Osteocyte (in vitro differentiated cells): ENCODE measurements around the gene PFDN1. TPM values are rescaled to one million over a fixed set of nuclear protein-coding genes. Genes with fewer than 3 reads are reported as not detected.

ENCODE experiments used
- DNase-seq: peaks from one replicate; pipeline ENCODE4 v3.0.0; 2021; ENCODE audit warnings: mixed read lengths; ENCODE audit not compliant: unreplicated experiment; ENCODE audit errors: extremely low spot score
- H3K27ac Mint-ChIP-seq: one replicate; pipeline ENCODE4 v1.8.0; 2021; ENCODE audit warnings: mild to moderate bottlenecking, mixed read lengths; ENCODE audit not compliant: unreplicated experiment
- H3K27me3 Mint-ChIP-seq: one replicate; pipeline ENCODE4 v1.8.0; 2021; ENCODE audit warnings: mixed read lengths; ENCODE audit not compliant: unreplicated experiment
- H3K36me3 Mint-ChIP-seq: one replicate; pipeline ENCODE4 v1.8.0; 2021; ENCODE audit warnings: mixed read lengths; ENCODE audit not compliant: unreplicated experiment
- H3K4me1 Mint-ChIP-seq: one replicate; pipeline ENCODE4 v1.8.0; 2021; ENCODE audit warnings: mixed read lengths; ENCODE audit not compliant: unreplicated experiment
- H3K4me3 Mint-ChIP-seq: one replicate; pipeline ENCODE4 v1.8.0; 2021; ENCODE audit warnings: mild to moderate bottlenecking, moderate library complexity, mixed read lengths; ENCODE audit not compliant: unreplicated experiment
- H3K9me3 Mint-ChIP-seq: one replicate; pipeline ENCODE4 v1.8.0; 2021; ENCODE audit warnings: mixed read lengths; ENCODE audit not compliant: unreplicated experiment
- CTCF ChIP-seq: fragments of 200-600 bp; sonication (generic); IDR thresholded peaks from 2 replicates; pipeline ENCODE4 v1.5.0; 2021; ENCODE audit warnings: antibody characterized with exemption, mild to moderate bottlenecking, moderate library complexity
- total RNA-seq: library from RNA; stranded (reverse); gene quantifications from 2 replicates; pipeline ENCODE4 v1.2.1, GENCODE V29; 2021

The PFDN1 gene
- total RNA-seq, 1 donor from 2014 or later, result 49.6 TPM

DNA sequence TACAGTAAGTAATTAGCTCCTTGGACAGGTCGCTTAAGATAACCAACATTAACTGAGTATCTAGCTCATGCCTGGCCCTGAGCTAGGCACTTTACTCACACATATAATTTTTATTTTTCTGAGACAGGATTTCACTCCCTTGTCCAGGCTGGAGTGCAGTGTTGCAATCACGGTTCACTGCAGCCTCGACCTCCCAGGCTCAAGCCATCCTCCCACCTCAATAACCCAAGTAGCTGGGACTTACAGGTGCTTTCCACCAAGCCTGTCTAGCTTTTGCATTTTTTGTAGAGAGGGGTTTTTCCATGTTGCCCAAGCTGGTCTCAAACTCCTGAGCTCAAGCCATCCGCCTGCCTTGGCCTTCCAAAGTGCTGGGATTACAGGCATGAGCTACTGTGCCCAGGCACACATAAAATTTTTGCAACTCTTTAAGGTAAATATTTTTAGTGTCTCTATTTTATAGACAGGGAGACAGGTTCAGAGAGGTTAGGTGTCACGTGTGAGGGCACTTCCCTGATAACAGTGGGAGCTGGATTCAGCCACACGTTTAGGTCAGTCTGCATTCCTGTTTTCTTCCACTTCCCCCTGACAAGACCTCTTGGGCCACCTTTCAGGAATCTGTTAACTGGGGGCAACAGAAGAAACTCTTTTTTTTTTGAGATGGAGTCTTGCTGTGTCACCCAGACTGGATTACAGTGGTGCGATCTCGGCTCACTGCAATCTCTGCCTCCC is 25.3 kb upstream of the PFDN1 start:
- Mint-ChIP-seq H3K9me3 (no peaks in the 10 kb centered on the region), H3K4me1 (peaks cover 40% of the 10 kb centered on the region), H3K36me3 (no peaks in the 10 kb centered on the region), H3K27me3 (peaks cover 3% of the 10 kb centered on the region), H3K4me3 (no peak overlapping the region), H3K27ac (no peak overlapping the region)
- no peak for DNase-seq
- no peak for TF ChIP-seq CTCF

DNA sequence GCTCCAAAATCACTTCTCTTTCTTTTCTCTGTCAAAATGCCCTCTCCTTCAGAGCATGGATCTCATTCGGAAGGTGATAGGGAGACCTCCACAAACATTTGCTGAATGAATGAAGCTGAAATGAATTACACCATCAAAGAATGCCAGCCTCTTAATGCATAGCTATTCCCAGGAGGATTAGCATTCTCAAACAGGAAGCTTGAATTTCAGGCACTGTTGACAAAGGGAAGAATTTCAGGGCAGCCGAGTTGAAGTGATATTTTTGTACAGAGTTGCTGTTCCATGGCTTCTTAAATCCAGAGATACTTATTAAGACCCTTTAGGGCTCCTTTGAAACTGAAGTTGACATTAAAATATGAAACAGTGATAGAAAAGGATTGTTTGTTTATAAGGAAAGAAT is 24.7 kb upstream of the PFDN1 start:
- peak overlapping the region; percentile 36 for H3K27ac Mint-ChIP-seq
- no peaks in the 10 kb centered on the region for H3K9me3 Mint-ChIP-seq
- H3K4me1 Mint-ChIP-seq, result peaks cover 46% of the 10 kb centered on the region

GRCh38 chr5:140325486-140325885 is 22.6 kb upstream of the PFDN1 start:
- H3K27ac Mint-ChIP-seq, result no peak overlapping the region
- no peak for TF ChIP-seq CTCF
- no peak for DNase-seq
- no peak overlapping the region for H3K4me3 Mint-ChIP-seq
- peaks cover 5% of the 10 kb centered on the region for H3K9me3 Mint-ChIP-seq
- H3K36me3 Mint-ChIP-seq, result no peaks in the 10 kb centered on the region
- H3K27me3 Mint-ChIP-seq, result peaks cover 3% of the 10 kb centered on the region
- peaks cover 57% of the 10 kb centered on the region for H3K4me1 Mint-ChIP-seq

More for the DNA sequence above, 24.7 kb upstream of the PFDN1 start:
- no peaks in the 10 kb centered on the region for H3K36me3 Mint-ChIP-seq
- H3K4me3 Mint-ChIP-seq, result no peak overlapping the region
- no peak for DNase-seq
- H3K27me3 Mint-ChIP-seq, result peaks cover 3% of the 10 kb centered on the region
- TF ChIP-seq CTCF, result no peak

DNA sequence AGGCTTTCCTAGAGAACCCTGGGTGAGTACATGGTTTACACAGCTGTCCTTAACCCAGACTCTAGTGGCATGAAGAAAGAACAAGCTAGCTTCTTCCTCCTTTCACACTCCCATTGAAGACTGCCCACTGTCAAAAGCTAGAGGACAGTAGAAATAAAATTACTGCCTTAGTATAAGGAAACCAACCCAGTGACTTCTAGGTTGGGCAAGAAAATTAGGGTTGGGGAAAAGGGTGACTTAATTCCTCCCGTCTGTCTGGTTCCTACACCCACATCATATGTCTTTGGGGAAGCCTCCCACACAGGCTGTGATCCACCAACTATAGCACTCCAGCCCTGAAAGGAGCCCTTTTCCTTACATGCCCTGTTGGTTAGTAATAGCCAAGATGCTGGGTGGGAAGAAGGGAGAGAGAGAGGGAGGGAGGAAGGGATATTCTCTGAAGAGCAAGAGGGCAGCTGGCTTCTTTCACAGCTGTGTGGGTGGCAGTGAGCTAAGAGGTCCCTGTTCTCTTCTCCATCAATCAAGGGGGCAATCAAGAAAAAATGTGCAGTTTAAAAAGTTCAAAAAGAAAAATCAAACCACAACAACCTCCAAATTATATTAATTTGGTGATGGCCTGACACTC is 21.8 kb upstream of the PFDN1 start:
- Mint-ChIP-seq H3K9me3 (peaks cover 5% of the 10 kb centered on the region), H3K27ac (no peak overlapping the region), H3K36me3 (no peaks in the 10 kb centered on the region), H3K4me1 (peaks cover 55% of the 10 kb centered on the region), H3K27me3 (peaks cover 3% of the 10 kb centered on the region), H3K4me3 (no peak overlapping the region)
- no peak for TF ChIP-seq CTCF
- no peak for DNase-seq

DNA sequence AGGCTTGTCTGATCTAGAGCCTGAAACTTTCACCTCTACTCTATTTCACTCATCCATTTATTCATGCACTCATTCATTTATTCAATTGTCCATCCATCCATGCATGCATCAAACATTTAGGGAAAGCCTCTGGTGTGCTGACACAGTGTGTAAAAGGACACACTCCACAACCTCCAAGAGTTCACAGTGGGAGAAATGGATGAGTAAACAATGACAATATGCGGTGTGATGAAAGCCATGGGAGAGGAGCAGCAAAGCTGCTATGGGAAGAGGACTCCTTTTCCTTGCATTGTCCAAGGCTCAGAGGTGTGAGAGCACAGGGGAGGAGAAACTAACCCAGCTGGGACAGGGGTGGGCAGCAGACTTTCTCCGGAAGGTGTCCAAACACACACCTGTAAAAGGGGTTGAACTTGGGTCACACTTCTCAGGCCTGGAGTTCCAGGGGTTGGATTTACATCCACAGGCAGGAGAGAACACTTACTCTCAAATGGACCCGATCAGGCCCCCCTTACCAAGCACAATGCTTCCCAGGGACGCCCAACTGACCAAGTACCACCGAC is 21.2 kb upstream of the PFDN1 start:
- peaks cover 5% of the 10 kb centered on the region for H3K9me3 Mint-ChIP-seq
- DNase-seq, result no peak
- TF ChIP-seq CTCF, result no peak
- H3K4me1 Mint-ChIP-seq, result peaks cover 51% of the 10 kb centered on the region
- no peak overlapping the region for H3K4me3 Mint-ChIP-seq
- H3K27ac Mint-ChIP-seq, result no peak overlapping the region
- H3K27me3 Mint-ChIP-seq, result peaks cover 3% of the 10 kb centered on the region
- no peaks in the 10 kb centered on the region for H3K36me3 Mint-ChIP-seq
